Keratinocyte (primary cell): ENCODE results near the gene TAS1R2.

ENCODE experiments used
- CTCF ChIP-seq, 3 experiments: IDR thresholded peaks in 1 of 3; conservative IDR thresholded peaks in 1 of 3; optimal IDR thresholded peaks in 1 of 3; 2 replicates in 2 of 3; 3 replicates in 1 of 3; pipeline versions ENCODE3 to v1.5.1; 2011; ENCODE audit warnings: low read length in 3 of 3, mild to moderate bottlenecking in 3 of 3, moderate library complexity in 2 of 3, control low read depth in 1 of 3, inconsistent platforms in 1 of 3; ENCODE audit not compliant: insufficient read depth in 2 of 3; ENCODE audit errors: extremely low read depth in 1 of 3
- EZH2 ChIP-seq: IDR thresholded peaks from one replicate; pipeline ENCODE4 v1.6.1; 2012; ENCODE audit warnings: inconsistent platforms, mild to moderate bottlenecking, low read length, moderate library complexity

- peak; percentile 79 to 95 (median 87) for TF ChIP-seq CTCF (optimal IDR thresholded peaks at IDR 0.05 in 1 of 3, IDR thresholded peaks at IDR 0.05 in 1 of 3, conservative IDR thresholded peaks at IDR 0.05 in 1 of 3; ENCODE audit: extremely low read depth in 1 of 3, insufficient read depth in 2 of 3, low read length in 3 of 3)
- TF ChIP-seq EZH2, result no peak
Observed at GRCh38 chr1:18875107-18875795, 15.8 kb upstream of the TAS1R2 start.
